ENCODE results near the gene SPATA2.
"Not testable (repeated sequence)": the region's sequence is repeated elsewhere in the genome, so short reads cannot be mapped to it uniquely, and the experiment has no call there.

Gene SPATA2

GRCh38 chr20:49901588-49901987 is 13.7 kb downstream of the SPATA2 start:
- DNase-seq: peak; percentile 58

- DNase-seq: no peak
These were observed 15.6 kb downstream of the SPATA2 start for GRCh38 chr20:49899541-49900383.

GRCh38 chr20:49896204-49896603 is 19.1 kb downstream of the SPATA2 start:
- DNase-seq: no peak

GRCh38 chr20:49895474-49896093 is 19.7 kb downstream of the SPATA2 start:
- DNase-seq: not testable (repeated sequence)

- DNase-seq: no peak
These were observed 21.3 kb downstream of the SPATA2 start for GRCh38 chr20:49894073-49894470.

- DNase-seq: no peak
These were observed 21.9 kb downstream of the SPATA2 start for GRCh38 chr20:49893242-49894072.

GRCh38 chr20:49892817-49893216 is 22.5 kb downstream of the SPATA2 start:
- no peak for DNase-seq

GRCh38 chr20:49892260-49892659 is 23.1 kb downstream of the SPATA2 start:
- no peak for DNase-seq

- DNase-seq: no peak
These were observed 23.7 kb downstream of the SPATA2 start for GRCh38 chr20:49891476-49892110.

- no peak for DNase-seq
These were observed 24.6 kb downstream of the SPATA2 start for GRCh38 chr20:49890471-49891361.

- peak; percentile 7 for DNase-seq
These were observed 25.4 kb downstream of the SPATA2 start for GRCh38 chr20:49889935-49890333.

GRCh38 chr20:49889001-49889934 is 26.1 kb downstream of the SPATA2 start:
- DNase-seq: no peak

- DNase-seq: peak; percentile 52
These were observed 26.9 kb downstream of the SPATA2 start for GRCh38 chr20:49888212-49889000.

- no peak for DNase-seq
These were observed 27.8 kb downstream of the SPATA2 start for GRCh38 chr20:49887251-49888211.

GRCh38 chr20:49886571-49887213 is 28.6 kb downstream of the SPATA2 start:
- no peak for DNase-seq

GRCh38 chr20:49885558-49886332 is 29.6 kb downstream of the SPATA2 start:
- no peak for DNase-seq

GRCh38 chr20:49883246-49883802 is 32.0 kb downstream of the SPATA2 start:
- no peak for DNase-seq

Measured in NCI-H69 (cell line).